HG03139 (cell line): ENCODE results near the gene LHFPL6.

Source experiments
- ATAC-seq: cut with Tn5 transposase; IDR thresholded peaks from one replicate; pipeline ENCODE4 v1.9.1; 2021; ENCODE audit not compliant: unreplicated experiment

Gene LHFPL6

DNA sequence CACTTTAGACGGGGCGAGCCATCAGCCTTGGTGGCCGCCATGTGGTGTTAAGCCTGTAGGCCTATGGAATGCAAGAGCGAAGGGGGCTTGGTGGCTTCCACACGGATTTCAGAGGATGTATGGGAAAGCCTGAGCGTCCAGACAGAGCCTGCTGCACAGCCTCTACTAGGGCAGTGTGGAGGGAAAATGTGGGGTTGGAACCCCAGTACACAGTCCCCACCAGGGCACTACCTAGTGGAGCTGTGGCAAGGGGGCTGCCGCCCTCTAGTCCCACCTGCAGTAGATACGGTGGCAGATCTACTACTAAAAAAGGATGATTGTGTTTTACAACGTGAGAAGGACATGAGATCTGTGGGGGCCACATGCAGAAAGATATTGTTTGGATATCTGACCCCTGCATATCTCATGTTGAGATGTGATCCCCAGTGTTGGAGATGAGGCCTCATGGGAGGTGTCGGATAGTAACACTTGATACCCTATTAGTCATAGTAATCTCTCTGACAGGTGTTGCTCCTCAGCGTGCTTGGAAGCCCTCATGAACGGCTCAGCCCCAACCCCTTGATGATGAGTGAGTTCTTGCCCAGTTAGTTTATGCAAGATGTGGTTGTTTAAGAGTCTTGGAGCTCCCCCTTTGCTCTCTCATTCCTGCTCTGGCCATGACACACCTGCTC, 45.6 kb downstream of the LHFPL6 start:
- no peak for ATAC-seq

DNA sequence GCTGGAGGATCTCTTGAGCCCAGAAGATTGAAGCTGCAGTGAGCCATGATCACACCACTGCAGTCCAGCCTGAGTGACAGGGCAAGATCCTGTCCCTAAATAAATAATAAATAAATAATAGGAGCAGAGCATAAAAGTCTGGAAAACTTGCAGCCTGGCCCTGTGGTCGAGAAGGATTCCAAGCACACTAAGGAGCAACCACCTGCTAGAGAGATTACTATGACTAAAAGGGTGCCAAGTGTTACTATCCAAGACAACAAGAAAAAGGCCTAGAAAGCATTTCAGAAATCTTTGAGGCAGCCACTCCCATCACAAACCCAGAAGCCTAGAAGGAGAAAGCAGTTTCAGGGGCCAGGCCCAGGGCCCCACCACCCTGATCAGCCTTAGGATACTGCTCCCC, 46.1 kb downstream of the LHFPL6 start:
- ATAC-seq: no peak

DNA sequence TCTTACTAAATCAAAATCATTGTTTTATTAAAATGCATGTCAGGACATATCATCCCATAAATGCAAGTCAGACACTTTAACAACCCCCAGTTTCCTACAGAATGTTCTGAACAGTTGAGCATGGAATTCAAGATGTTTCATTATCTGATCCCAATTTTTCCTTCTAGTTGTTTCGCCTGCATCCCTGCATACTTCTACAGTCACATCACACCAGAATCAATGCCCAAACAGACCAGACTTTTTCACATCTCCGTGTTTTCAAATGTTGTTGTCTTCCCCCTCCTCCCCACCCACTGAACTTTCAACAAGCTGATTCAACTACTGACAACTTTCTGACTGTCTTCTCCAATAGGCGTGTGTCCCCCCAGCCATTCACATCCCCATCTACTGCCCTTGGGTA, 48.6 kb downstream of the LHFPL6 start:
- no peak for ATAC-seq

DNA sequence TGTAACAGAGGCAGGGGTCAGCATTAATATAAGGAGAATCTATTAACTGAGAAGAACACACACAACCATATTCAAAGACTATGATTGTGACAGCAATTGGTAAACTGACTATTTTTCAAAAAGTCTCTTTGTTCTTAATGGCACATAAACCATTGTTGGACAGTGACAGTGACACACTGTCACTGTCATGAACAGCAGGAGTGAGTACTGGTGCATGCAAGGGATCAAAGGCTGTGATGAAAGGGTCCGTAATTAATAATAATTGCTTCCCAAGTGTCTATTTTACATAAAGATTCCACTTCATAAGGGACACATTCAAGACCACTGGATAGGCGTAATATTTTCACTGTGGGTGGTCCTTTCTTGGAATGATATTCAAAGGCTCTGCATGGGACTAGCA, 50.7 kb downstream of the LHFPL6 start:
- ATAC-seq: no peak

DNA sequence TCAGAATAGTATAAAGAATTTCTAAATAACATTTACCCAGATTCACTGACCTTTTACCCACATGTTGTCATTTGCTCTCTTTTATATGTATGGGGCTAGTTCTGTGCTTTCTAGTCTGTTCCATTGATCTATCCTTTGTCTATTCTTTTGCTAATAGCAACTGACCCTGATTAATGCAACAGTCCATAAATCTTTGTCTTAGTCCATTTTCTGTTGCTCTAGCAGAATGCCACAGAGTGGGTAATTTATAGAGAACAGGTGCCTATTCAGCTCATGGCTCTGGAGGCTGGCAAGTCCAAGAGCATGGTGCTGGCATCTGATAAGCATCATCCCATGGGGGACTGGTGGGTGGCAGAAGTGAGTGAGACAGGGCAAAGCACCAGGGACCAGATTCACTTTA, 52.1 kb downstream of the LHFPL6 start:
- ATAC-seq: no peak

DNA sequence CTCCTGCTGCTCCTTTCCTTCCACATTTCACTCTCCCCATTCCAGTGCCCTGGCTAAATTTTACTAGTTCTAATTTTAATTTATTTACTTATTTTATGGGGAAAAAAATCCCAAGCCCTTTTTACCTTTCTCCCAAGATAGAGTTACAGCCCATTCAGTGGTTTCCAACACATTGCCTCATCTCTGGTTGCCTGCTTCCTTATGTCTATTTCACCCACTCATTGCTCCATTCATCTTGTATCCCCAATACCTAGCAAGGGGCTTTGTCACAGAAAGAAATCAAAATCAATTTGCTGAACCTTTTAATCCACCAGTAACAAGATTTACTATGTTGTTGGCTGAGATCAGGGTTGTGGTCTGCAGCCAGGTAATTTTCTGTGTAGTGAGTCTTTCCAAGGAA, 55.9 kb downstream of the LHFPL6 start:
- ATAC-seq: no peak

DNA sequence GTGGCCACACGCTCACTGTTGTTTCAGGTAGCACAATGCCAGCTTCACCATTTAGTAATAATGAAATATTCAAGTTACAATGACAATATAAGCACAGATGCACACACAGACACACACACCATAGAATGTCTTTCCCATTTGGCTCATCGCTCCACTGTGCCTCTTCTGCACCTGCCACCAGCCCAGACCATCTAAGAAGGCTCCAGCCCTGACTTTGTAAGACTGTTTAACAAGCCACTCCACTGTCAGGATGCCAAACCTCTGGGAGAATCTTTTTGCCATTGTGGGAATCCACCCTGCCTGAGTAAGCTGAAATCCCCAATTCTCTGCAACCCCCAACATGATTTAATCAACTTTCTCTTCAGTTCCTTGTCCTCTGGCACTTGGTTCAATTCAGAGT, 60.6 kb downstream of the LHFPL6 start:
- ATAC-seq: no peak

DNA sequence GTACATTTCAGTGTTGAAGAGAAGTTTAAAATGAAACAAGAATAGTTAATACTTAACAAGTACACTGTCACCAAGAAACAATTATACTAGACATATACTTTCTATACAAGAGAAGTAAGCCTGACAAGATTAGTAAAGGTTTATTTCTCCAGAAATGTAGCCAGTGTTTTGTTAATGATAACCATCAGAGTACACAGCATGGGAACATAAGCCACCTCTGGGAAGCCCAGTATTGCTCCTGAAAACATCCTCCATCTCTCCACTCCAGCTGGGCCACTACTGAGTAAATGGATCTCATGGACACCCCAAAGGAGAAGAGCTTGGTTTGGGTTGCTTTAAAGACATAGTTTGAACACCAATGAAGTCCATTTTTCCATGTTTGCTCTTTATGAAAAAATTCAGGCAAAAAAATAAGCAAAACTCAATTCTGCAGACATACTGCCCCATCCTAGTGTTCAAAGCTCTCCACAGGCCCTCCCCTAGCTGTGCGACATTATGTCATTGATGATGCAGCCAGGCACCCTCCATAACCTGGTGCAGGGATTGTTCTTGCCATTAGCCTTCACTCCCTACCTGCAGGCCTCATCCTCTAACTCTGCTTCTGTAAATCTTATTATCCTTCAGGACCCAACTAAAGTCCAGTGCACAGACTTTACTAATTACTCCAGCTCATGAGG, 61.9 kb downstream of the LHFPL6 start:
- no peak for ATAC-seq

DNA sequence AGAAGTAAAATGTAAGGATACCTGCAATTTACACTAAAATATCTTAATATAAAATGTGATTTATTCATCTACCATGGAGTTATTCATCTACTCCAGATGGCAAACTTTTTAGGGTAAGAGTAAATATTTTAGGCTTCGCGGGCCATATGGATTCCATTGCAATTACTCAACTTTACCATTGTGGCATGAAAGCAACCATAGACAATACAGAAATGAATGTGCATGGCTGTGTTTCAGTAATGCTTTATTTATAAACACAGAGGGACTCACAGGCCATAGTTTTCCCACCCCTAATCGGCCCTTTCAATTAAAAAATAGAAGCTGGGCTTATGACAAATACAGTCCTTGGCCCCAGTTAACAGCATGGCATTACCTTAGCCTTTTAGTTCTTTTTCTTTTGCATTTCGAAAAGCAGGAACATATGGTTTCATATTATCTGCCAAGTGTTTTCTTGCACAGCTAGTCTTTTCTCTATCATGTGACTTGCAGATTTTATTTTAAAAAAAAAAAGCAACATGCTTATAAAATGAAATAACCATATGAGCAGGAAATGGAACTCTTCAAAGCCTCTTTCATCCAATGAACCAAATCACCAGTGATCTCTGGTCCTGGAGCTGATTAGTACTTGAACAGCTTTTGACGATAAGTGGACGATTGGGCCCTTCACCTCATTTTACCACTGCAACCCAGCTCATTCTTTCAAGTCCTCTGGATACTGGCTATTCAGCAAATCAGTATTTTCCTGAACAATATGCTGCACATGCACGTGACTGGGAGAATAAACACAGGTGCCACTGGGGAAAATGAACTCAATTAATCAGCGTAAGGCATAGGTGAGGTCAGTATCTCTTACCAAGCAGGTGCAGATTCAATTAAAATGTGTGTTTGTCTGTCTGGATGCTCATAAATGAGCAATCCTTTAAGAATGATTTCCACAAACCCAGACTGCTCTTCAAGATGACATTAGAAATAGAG, 63.9 kb downstream of the LHFPL6 start:
- no peak for ATAC-seq

DNA sequence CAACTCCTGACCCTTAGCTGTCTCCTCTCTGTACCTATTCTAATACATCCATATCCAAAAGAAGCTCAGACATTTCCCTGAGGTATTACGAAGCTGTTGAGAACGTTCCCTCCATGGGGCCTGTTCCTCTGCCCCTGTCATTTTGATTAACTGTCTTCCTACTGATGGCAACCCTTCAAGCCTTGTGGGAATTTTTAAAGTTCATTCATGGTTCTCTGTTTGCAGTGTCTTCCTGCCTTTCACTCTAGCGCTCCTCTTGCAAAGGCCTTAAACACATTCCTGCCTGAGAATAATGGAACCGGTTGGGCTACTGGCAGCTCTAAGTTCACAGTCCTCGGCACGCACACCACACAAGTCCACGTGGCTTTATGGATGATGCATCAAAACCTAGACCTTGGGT, 66.1 kb downstream of the LHFPL6 start:
- ATAC-seq: no peak

DNA sequence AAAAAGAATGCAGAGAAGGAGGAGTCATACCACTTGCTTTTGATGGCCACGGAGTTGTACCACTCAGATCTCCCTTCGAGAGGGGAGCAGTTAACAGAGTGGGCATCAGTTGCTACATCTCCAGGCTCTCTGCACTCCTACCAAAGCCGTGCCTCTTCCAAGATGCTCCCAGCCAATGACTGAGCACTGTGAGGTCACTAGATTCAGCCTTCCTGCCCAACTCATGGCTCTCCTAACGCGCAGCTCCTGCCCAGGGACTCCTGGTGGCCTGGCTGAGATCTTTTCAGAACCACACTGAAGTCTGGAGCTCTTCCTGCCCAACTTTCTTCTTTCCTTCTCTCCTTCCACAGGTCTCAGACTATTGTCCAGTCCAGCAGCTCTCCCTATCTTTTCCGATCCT, 66.7 kb downstream of the LHFPL6 start:
- no peak for ATAC-seq

DNA sequence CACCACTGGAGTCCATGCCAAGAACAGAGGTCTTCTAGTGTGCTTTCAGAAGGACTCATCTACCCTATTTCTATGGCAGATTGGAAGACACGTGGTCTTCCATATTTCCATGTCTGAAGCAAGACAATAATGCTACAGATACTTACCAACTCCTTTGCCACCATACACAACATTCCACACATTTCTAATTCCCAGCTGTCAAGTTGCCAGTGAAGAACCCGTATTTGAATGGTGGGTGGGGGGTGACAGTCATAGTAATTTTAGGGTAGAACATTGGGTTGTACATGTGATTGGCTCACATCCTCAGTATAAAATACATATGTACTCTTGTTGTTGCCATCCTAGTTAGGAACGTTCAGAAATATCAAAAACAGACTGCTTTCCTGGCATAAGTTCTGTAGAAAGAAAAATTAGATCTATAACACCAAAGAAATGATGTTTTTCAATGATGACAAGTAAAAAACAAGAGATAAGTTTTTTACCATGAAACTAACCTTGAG, 69.3 kb downstream of the LHFPL6 start:
- ATAC-seq: no peak

DNA sequence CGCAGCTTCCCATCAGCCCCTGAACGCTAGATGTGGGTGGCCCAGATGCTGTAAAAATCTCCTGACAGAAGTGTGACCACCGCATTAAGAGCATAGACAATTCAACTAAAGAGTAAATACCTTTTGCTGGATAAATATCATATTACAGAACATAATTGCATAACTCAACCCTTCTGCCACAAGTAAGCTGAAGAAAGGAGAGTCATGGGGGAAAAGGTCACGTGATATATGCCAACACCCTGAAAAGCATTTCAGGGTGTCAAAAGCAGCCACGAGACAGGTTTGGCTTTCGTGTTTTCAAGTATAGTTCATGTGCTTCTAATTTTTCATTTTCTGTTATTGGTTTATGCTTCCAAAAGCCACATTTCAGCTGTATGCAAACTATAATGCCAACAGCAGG, 71.3 kb downstream of the LHFPL6 start:
- ATAC-seq: no peak

DNA sequence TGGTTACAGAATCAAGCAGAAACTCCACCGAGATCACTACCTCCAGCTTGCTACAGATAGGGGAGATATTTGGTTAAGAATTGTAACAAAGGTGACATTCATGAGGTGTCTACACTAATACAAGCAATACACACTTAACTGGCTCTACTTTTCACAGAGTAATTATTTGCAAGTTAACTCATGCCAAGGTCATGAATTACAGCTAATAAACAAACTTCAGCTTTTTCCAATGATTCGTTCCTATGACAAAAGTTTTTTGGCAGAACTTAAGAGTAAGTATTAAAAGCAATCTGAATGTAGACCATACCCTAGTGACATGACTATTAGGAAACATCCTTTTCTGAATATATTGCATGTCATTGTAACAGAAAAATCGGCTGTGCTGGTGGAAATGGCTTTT, 72.1 kb downstream of the LHFPL6 start:
- no peak for ATAC-seq

DNA sequence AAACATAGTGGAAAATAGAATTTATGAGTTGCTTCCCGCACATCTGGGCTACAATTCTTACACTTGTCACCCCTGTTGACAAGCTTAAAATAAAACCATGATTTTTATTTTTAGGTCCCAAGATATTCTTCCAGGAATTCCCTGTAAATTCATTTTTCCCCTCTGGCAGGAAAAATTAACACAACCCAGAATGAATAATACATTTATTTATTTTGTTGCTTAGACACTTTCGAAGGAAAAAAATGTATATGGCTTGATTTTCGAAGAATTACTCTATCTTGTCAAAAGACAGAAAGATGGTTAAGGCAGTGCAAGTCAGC, 74.4 kb downstream of the LHFPL6 start:
- no peak for ATAC-seq

DNA sequence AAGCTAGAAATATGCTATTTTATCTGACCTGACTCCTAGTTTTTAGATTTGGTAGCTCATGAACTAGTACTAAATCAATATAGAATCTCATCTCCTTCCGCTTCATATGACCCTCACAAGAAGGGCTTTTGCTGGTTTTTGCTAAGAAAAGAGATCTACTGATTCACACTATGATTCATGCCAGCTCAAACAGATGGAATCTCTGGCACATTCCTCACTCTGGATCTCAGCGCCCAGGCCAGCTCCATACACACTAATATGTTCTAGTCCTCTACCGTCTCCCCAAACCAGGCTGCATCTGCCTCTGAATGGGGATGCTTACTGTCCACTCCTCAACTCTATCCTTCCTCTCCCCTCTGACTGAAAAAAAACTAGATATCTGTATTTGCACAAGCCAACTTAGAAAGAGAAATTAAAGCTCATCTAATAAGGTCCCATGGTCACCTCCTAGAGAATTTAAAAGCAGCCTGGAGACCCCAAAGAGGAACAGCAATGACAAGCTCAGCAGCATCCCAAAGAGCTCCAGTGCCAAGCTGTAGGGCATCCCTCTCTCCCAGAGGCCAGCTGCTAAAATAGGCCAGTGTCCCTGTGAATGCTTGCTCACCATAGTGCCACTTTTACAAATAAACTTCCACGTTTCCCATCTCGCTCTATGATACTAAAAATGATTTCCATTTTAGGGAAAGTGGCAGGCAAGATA, 74.9 kb downstream of the LHFPL6 start:
- ATAC-seq: no peak

DNA sequence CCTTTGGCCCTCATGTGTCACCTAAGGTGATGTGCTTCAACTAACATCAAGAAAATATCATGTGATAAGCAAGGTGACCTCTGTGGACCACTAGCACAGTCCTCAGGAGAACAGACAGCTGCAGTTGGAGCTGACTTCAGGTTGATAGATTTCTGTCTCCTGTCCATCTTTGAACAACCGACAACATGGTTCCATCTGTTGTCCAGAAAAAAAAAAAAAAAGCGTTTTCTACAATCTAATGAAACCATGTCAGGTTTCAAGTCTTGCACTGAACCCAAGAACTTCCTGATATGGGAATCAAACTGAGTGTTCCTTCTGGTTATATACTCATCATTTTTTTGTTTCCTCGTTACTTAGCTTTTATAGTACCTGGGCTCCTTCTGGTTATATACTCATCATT, 75.7 kb downstream of the LHFPL6 start:
- no peak for ATAC-seq

DNA sequence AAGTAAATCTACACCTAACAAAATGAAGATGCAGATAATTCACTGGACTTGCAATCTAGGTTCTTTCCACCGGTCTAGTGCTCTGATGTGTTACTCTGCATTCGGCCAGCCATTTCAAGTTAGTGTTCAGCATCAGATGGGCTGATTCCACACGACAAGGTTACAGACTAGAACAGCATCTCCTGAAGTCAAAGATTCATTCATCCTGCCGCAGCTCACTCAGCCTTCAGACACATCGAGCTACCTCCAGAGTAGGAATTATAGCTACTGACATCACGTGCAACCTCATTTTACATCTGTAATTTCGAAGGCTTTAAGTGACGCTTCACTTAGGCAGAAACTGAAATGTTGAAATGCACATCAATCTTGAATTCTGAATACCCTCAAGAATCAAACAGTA, 76.5 kb downstream of the LHFPL6 start:
- ATAC-seq: no peak

DNA sequence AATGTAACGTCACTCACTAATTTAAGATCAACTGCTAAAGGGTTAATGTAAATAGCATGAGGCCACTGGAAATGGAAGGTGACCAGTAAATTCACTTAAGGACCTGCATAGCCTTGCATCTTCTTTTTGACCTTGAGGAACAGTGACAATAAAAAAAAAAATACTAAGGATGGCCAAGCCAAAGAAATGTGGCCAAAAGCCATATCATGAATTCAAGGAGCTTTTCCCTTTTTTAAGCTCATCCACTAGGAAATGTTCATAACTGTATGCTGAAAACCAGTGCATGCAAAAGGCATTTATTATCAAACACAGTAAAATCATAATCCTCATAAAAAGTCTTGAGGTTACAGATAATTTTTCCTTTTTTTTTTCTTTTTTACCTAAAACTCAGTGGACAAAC, 77.5 kb downstream of the LHFPL6 start:
- no peak for ATAC-seq

DNA sequence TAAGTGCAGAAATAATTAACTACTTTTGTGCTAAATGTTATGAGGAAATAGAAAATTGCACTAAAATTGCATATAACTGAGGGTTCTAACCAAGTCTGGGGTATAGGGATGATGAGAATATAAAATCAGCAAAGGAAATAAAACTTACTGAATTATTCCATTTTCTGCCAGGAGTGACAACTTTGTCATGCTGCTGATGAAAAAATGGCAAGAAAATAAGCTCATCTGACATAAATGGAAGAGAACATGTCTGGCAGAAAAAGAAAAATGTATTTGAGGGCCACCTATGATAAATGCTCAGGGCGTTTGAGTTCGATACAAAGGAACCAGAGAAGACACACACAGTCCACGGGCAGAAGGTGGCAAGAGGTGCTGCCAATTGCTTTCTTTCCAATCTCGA, 78.2 kb downstream of the LHFPL6 start:
- ATAC-seq: no peak

DNA sequence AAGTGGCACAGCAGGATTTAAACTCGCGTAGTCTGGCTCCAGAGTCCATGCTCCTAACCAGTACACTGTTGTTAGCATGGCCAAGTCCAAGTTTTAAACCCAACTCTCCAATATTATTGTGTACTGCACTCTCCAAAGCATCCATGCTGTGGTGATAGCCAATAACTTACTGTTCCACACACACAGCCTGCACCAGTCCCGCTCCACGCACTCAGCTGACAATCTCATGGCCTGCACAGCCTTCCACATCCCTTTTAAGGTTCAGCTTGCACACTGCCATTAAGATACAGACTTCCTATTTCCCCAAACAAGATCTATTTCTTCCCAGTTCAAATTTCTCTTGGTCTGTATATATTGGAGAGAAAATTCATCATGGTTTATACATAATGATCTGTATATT, 80.7 kb downstream of the LHFPL6 start:
- no peak for ATAC-seq
